Measurements from ENCODE around the gene GATA5.

GATA5 gene
- long read RNA-seq: 0 reads

GRCh38 chr20:62475772-62476055 is at the start of gene GATA5:
GATA5 (minus strand) TSS chr20:62475995; CDS start chr20:62475521, 474 bp downstream.
- no peak within 1 kb of the TSS for H3K27ac ChIP-seq (replicated peaks)
- no peak for TF ChIP-seq CTCF (IDR thresholded peaks at IDR 0.05; ENCODE audit: insufficient read depth, low read length)
- no peak for TF ChIP-seq REST (IDR thresholded peaks at IDR 0.05; ENCODE audit: insufficient replicate concordance, low read depth)
- TF ChIP-seq SPI1 (IDR thresholded peaks at IDR 0.05; ENCODE audit: borderline replicate concordance, low read depth): no peak
- no peak for TF ChIP-seq POLR2AphosphoS5 (IDR thresholded peaks at IDR 0.05; ENCODE audit: low read depth)
- no peak for TF ChIP-seq GABPA (IDR thresholded peaks at IDR 0.05; ENCODE audit: low read depth)
- H3K27me3 ChIP-seq (ENCODE audit: insufficient read depth, poor library complexity, severe bottlenecking): peaks cover 65% of the 10 kb centered on the region
- H3K4me3 ChIP-seq (replicated peaks; ENCODE audit: insufficient read depth, low read length): no peak within 1 kb of the TSS
- no peak for DNase-seq (ENCODE audit: low read depth in 1 of 2, low spot score in 1 of 2)

- H3K27ac ChIP-seq (replicated peaks): no peak overlapping the region
- no peak for TF ChIP-seq SPI1 (IDR thresholded peaks at IDR 0.05; ENCODE audit: borderline replicate concordance, low read depth)
- no peak for TF ChIP-seq REST (IDR thresholded peaks at IDR 0.05; ENCODE audit: insufficient replicate concordance, low read depth)
- no peak for TF ChIP-seq CTCF (IDR thresholded peaks at IDR 0.05; ENCODE audit: insufficient read depth, low read length)
- TF ChIP-seq GABPA (IDR thresholded peaks at IDR 0.05; ENCODE audit: low read depth): no peak
- no peak for TF ChIP-seq POLR2AphosphoS5 (IDR thresholded peaks at IDR 0.05; ENCODE audit: low read depth)
- no peak for DNase-seq (ENCODE audit: low read depth in 1 of 2, low spot score in 1 of 2)
- H3K27me3 ChIP-seq (ENCODE audit: insufficient read depth, poor library complexity, severe bottlenecking): peaks cover 20% of the 10 kb centered on the region
- H3K4me3 ChIP-seq (replicated peaks; ENCODE audit: insufficient read depth, low read length): no peak overlapping the region
Observed at GRCh38 chr20:62525014-62525413, 49.2 kb upstream of the GATA5 start.

- H3K27ac ChIP-seq (replicated peaks): no peak overlapping the region
- peaks cover 20% of the 10 kb centered on the region for H3K27me3 ChIP-seq (ENCODE audit: insufficient read depth, poor library complexity, severe bottlenecking)
Observed at GRCh38 chr20:62524505-62524911, 48.7 kb upstream of the GATA5 start.

More at GRCh38 chr20:62524505-62524911, 48.7 kb upstream of the GATA5 start:
- TF ChIP-seq GABPA (IDR thresholded peaks at IDR 0.05; ENCODE audit: low read depth): no peak
- no peak for TF ChIP-seq REST (IDR thresholded peaks at IDR 0.05; ENCODE audit: insufficient replicate concordance, low read depth)
- no peak for TF ChIP-seq POLR2AphosphoS5 (IDR thresholded peaks at IDR 0.05; ENCODE audit: low read depth)
- no peak for TF ChIP-seq CTCF (IDR thresholded peaks at IDR 0.05; ENCODE audit: insufficient read depth, low read length)
- TF ChIP-seq SPI1 (IDR thresholded peaks at IDR 0.05; ENCODE audit: borderline replicate concordance, low read depth): no peak
- DNase-seq (ENCODE audit: low read depth in 1 of 2, low spot score in 1 of 2): no peak
- no peak overlapping the region for H3K4me3 ChIP-seq (replicated peaks; ENCODE audit: insufficient read depth, low read length)
